Activated naive CD4-positive, alpha-beta T cell treated with anti-CD3 and anti-CD28 coated beads, Interleukin-2, amount 10 ng/mL, durations not matched to agents 7 days and 5 days (primary cell): ENCODE measurements around the gene GUCY2D.
"Not testable (repeated sequence)": the region's sequence is repeated elsewhere in the genome, so short reads cannot be mapped to it uniquely, and the experiment has no call there.

Source experiments
- CTCF ChIA-PET: fragments of 350-600 bp; sonication (Branson Sonifier 250); formaldehyde crosslinking; loops from one replicate; lab custom pipeline; 2021; ENCODE audit warnings: antibody characterized with exemption; lab: Charles Lee
- DNase-seq: peaks from one replicate; pipeline ENCODE4 v3.0.0-alpha.2; 2020
- H3K27ac Mint-ChIP-seq: one replicate; pipeline ENCODE4 v1.8.0; 2021; ENCODE audit warnings: mild to moderate bottlenecking, moderate library complexity, mixed read lengths
- H3K27me3 Mint-ChIP-seq: one replicate; pipeline ENCODE4 v1.8.0; 2021; ENCODE audit warnings: mild to moderate bottlenecking, mixed read lengths
- H3K36me3 Mint-ChIP-seq: one replicate; pipeline ENCODE4 v1.8.0; 2021; ENCODE audit warnings: mixed read lengths
- H3K4me1 Mint-ChIP-seq: one replicate; pipeline ENCODE4 v1.8.0; 2021; ENCODE audit warnings: mixed read lengths
- H3K4me3 Mint-ChIP-seq: one replicate; pipeline ENCODE4 v1.8.0; 2021; ENCODE audit warnings: mild to moderate bottlenecking, moderate library complexity, mixed read lengths
- H3K9me3 Mint-ChIP-seq: one replicate; pipeline ENCODE4 v1.8.0; 2021; ENCODE audit warnings: mixed read lengths

GUCY2D gene

DNA sequence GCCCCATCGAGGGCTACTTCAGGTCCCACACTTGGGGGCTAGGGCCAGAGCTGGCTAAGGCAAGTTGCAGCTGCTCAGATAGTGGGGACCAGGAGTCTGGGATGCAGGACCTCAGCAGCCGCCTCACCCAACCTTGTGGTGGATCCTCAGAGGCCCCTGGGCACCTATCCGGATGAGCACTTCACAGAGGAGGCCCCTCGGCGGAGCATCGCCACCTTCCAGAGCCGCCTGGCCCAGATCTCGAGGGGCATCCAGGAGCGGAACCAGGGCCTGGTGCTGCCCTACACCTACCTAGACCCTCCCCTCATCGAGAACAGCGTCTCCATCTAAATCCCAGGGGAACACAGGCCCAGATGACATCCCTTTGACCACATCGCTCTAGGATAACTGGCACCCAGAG is 45.8 kb downstream of the GUCY2D start:
- H3K4me3 Mint-ChIP-seq, result no peak overlapping the region
- CTCF ChIA-PET, result interaction anchor here (1.4 to 1.5 kb wide), 2 partner anchors 9 to 11 kb away, joined by 3 to 4 read pairs; no protein-coding TSS in a partner anchor
- DNase-seq, result no peak
- no peak overlapping the region for H3K27ac Mint-ChIP-seq
- H3K4me1 Mint-ChIP-seq, result no peaks in the 10 kb centered on the region
- H3K36me3 Mint-ChIP-seq, result no peaks in the 10 kb centered on the region
- H3K9me3 Mint-ChIP-seq, result no peaks in the 10 kb centered on the region
- peaks cover 30% of the 10 kb centered on the region for H3K27me3 Mint-ChIP-seq

DNA sequence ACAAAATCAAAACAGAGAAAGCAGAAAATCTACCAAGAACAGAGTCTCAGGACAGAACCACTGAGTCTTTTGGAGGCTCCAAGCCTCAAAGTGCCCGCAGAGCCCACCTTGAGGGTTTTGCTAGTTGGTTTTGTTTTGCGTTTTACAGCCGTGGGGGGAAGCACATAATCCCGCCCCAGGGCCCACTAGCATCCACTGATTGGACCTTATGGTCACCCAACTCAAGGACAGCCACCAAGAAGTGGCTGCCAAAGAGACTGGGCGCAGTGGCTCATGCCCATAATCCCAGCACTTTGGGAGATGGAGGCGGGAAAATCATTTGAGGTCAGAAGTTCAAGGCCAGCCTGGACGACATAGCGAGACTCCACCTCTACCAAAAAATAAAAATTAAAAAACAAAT is 46.3 kb downstream of the GUCY2D start:
- DNase-seq, result no peak
- CTCF ChIA-PET, result no interaction called here
- no peaks in the 10 kb centered on the region for H3K9me3 Mint-ChIP-seq
- H3K36me3 Mint-ChIP-seq, result no peaks in the 10 kb centered on the region
- H3K27ac Mint-ChIP-seq, result no peak overlapping the region
- no peaks in the 10 kb centered on the region for H3K4me1 Mint-ChIP-seq
- H3K27me3 Mint-ChIP-seq, result peaks cover 30% of the 10 kb centered on the region
- H3K4me3 Mint-ChIP-seq, result no peak overlapping the region

DNA sequence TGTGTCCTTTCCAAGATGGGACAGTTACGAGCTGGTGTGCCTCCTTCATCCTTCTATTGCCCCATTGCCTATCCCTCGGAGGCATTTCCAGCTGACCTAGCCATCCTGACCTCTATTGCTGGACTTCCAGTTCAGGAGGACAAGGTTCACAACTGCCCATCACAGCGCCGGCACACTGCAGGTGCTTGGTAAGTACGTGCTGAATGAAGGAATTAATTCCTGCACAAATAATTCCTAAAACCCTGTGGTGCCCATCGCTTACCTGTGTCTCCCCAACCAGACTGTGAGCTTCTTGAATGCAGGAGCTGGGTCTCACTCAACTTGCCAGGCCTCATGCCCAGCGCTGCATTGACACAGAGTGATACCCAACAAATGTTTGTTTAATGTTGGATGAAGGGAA is 49.4 kb downstream of the GUCY2D start:
- Mint-ChIP-seq H3K27me3 (peaks cover 35% of the 10 kb centered on the region), H3K9me3 (no peaks in the 10 kb centered on the region), H3K4me3 (no peak overlapping the region), H3K36me3 (no peaks in the 10 kb centered on the region), H3K27ac (no peak overlapping the region), H3K4me1 (peaks cover 11% of the 10 kb centered on the region)
- peak; percentile 1 for DNase-seq
- CTCF ChIA-PET, result interaction anchor here (0.8 to 1.0 kb wide), 2 partner anchors 9 to 10 kb away, joined by 3 to 4 read pairs; no protein-coding TSS in a partner anchor

DNA sequence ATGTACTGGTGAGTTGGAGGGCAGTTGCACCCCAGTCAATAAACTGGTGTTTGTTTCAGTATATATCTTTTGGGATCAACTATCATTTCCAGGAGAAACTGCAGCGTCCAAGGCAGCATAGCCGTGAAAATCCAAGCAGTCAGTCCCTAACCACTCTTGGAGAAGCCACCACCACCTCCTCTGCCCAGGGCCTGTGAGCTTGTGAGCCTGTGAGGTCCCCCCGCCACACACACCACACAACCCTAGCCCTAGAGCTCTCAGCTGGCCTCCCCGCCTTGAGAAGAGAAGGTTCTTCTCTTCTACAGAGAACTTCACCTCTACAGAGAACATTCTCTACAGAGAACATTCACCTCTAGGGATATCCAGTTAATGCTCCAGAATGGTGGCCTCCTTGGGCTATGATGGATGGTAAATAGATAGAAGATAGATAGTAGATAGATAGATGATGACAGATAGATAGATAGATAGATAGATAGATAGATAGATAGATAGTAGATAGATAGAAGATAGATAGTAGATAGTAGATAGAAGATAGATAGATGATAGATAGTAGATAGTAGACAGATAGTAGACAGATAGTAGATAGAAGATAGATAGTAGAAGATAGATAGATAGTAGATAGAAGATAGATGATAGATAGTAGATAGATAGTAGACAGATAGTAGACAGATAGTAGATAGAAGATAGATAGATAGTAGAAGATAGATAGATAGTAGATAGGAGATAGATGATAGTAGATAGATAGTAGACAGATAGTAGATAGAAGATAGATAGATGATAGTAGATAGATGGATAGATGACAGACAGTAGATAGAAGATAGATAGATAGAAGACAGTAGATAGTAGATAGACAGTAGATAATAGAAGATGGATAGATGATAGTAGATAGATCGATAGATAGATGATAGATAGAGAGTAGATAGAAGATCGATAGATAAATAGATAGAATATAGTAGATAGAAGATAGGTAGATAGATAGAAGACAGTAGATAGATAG is 50.1 kb downstream of the GUCY2D start:
- no peaks in the 10 kb centered on the region for H3K9me3 Mint-ChIP-seq
- H3K36me3 Mint-ChIP-seq, result no peaks in the 10 kb centered on the region
- peaks cover 37% of the 10 kb centered on the region for H3K27me3 Mint-ChIP-seq
- H3K4me1 Mint-ChIP-seq, result peaks cover 12% of the 10 kb centered on the region
- CTCF ChIA-PET, result interaction anchor here (0.8 to 1.0 kb wide), 2 partner anchors 8 to 11 kb away, joined by 3 to 4 read pairs; no protein-coding TSS in a partner anchor
- H3K4me3 Mint-ChIP-seq, result no peak overlapping the region
- no peak overlapping the region for H3K27ac Mint-ChIP-seq
- peak; percentile 2 for DNase-seq

DNA sequence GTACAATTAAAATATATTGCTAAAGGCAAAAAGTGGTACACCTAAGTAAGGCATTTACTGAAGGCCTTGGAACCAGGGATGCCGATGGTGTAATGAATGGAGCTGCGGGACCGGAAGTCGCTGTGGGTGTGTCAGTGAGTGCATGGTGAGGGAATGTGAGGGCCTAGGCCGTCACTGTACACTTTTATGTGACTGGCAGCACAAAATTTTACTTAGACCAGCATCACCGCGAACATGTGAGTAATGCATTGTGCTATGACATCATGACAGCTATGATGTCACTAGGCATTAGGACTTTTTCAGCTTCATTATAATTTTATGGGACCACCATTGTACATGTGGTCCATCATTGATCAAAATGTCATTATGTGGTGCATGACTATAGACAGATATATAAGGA is 51.2 kb downstream of the GUCY2D start:
- CTCF ChIA-PET, result interaction anchor here (0.6 kb wide), 1 partner anchor 20 kb away, joined by 4 read pairs; no protein-coding TSS in a partner anchor

DNA sequence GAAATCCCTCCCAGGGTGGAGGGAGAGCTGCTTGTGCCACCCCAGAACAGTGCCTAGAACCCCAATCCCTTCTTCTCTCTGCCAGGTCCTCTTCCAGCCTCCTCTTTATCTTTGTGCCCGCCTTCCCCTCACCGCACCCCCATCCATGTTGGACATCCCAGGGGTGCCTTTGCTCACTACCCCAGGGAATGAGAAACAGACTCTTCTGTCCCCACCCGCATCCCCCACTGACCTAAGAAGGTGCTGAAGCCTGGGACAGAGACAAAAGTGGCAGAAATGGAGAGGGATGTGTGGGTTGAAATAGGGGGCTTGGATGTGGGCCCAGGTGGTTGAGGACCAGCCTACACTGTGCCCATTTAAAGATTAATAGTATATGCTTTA is 53.4 kb downstream of the GUCY2D start:
- CTCF ChIA-PET, result interaction anchor here (0.6 to 8.4 kb wide), 15 partner anchors 9 to 143 kb away, joined by 3 to 134 read pairs (median 3); partner anchors contain the start of gene RNF227
- no peak overlapping the region for H3K4me3 Mint-ChIP-seq

More for the DNA sequence above, 51.2 kb downstream of the GUCY2D start:
- H3K9me3 Mint-ChIP-seq, result no peaks in the 10 kb centered on the region
- peak; percentile 14 for DNase-seq
- peaks cover 12% of the 10 kb centered on the region for H3K4me1 Mint-ChIP-seq
- no peak overlapping the region for H3K27ac Mint-ChIP-seq
- H3K4me3 Mint-ChIP-seq, result no peak overlapping the region
- H3K27me3 Mint-ChIP-seq, result peaks cover 45% of the 10 kb centered on the region
- no peaks in the 10 kb centered on the region for H3K36me3 Mint-ChIP-seq

DNA sequence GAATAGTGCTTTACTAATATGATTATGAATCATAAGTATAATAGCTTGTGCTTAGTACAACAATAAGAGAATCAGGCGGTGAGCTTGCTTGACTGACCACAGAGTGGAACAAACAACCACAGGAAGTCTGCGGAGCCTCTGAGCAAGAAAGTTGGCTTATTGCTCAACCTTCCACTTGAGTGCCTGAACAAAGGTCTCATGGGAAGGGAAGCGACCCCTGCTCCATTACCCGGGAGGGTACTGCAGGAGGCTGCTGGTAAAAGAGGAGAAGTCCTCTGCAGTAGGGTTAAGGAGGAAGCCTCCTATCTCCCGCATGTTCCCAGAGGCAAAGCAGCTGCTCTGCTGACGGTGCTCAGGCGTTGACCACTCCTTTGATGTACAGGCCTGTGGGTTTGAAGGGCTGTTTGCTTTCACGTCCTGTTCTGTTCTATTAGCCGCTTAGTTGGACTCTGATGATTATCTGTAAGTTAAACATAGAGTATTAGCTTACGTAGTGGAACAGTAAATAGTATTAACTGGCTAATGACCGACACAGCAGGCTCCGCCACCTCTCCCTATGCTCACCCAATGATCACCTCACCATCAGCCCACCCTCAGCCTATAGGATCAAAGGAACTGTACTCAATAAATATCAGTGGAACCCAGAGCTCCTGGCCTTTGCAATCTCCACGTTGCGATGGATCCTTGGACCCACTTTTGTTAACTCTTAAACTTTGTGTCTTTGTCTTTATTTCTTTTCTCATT is 54.0 kb downstream of the GUCY2D start:
- DNase-seq, result peak; percentile 47
- Mint-ChIP-seq H3K4me1 (peaks cover 15% of the 10 kb centered on the region), H3K27ac (no peak overlapping the region), H3K36me3 (no peaks in the 10 kb centered on the region), H3K27me3 (peaks cover 62% of the 10 kb centered on the region), H3K9me3 (no peaks in the 10 kb centered on the region), H3K4me3 (no peak overlapping the region)
- CTCF ChIA-PET, result interaction anchor here (0.6 to 8.4 kb wide), 23 partner anchors 9 to 314 kb away, joined by 3 to 134 read pairs (median 3); partner anchors contain the start of genes CNTROB and RNF227

More for the DNA sequence above, 53.4 kb downstream of the GUCY2D start:
- DNase-seq, result no peak
- H3K9me3 Mint-ChIP-seq, result no peaks in the 10 kb centered on the region
- H3K36me3 Mint-ChIP-seq, result no peaks in the 10 kb centered on the region
- H3K4me1 Mint-ChIP-seq, result peaks cover 15% of the 10 kb centered on the region
- H3K27ac Mint-ChIP-seq, result no peak overlapping the region
- H3K27me3 Mint-ChIP-seq, result peaks cover 60% of the 10 kb centered on the region

DNA sequence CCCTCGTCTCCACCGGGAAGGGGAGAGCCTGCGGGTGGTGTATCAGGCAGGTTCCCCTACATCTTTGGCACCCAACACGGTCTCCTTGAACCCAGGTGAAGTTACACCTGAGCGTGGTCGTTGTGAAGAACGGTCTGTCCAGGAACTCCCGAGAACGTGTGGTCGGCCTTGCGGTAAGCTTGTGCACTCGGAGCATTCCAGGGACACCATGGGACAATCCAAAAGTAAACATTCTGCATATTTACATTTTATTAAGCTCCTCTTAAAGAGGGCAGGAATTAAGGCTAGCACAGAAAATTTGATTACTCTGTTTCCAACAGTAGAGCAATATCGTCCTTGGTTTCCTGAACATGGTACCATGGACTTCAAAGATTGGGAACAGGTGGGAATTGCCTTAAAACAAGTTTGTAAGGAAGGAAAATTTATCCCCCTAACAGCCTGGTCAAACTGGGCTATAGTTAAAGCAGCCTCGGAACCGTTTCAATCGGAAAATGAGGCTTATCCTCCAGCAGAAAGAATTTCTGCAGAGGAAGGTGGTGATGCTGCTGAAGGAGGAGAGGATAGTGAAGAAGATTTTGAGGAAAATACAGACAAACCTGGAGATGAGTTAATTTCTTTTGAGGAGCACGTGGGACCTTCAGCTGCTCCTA is 54.7 kb downstream of the GUCY2D start:
- DNase-seq, result no peak
- H3K4me3 Mint-ChIP-seq, result no peak overlapping the region
- CTCF ChIA-PET, result interaction anchor here (0.7 to 8.4 kb wide), 25 partner anchors 9 to 343 kb away, joined by 3 to 134 read pairs (median 4); partner anchors contain the start of genes CNTROB, KDM6B and RNF227
- H3K9me3 Mint-ChIP-seq, result no peaks in the 10 kb centered on the region
- H3K36me3 Mint-ChIP-seq, result no peaks in the 10 kb centered on the region
- no peak overlapping the region for H3K27ac Mint-ChIP-seq
- peaks cover 68% of the 10 kb centered on the region for H3K27me3 Mint-ChIP-seq
- peaks cover 15% of the 10 kb centered on the region for H3K4me1 Mint-ChIP-seq

DNA sequence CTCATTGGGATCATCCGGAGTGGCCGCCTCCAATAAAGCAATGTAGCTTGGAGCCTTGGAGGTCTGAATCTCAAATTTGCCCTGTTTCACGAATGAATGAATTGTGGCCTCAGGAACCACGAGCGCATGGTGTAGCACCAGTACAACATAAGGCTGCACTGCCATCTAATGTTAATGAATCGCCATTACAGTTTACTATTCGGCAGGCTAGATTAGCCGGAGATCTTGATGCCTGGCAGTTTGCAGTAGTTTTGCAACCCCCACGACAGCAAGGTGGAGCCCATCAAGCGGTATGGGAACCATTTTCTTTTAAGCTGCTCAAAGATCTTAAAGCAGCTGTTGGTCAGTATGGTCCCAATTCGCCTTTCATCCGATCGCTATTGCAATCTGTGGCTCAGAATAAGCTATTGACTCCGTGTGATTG is 55.3 kb downstream of the GUCY2D start:
- H3K27ac Mint-ChIP-seq, result no peak overlapping the region
- DNase-seq, result peak; percentile 52
- no peaks in the 10 kb centered on the region for H3K36me3 Mint-ChIP-seq
- no peak overlapping the region for H3K4me3 Mint-ChIP-seq
- CTCF ChIA-PET, result interaction anchor here (0.6 to 8.4 kb wide), 22 partner anchors 8 to 344 kb away, joined by 3 to 134 read pairs (median 4); partner anchors contain the start of genes CNTROB, KDM6B and RNF227
- no peaks in the 10 kb centered on the region for H3K9me3 Mint-ChIP-seq
- peaks cover 74% of the 10 kb centered on the region for H3K27me3 Mint-ChIP-seq
- H3K4me1 Mint-ChIP-seq, result peaks cover 15% of the 10 kb centered on the region

DNA sequence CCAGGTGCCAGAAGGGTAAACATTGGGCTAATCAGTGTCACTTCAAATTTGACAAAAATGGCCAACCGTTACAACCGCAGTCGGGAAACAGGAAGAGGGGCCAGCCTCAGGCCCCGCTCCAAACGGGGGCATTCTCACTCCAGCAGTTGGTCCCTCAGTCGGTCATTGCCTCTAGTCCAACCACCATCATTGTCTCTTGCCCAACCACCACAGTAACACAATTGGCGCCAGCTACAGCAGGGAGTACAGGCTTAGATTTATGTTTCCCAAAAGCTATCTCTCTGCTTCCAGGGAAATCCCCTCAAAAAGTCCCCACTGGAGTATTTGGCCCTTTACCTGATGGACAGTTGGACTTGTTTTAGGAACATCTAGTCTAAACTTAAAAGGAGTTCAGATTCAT is 56.7 kb downstream of the GUCY2D start:
- Mint-ChIP-seq H3K27me3 (peaks cover 89% of the 10 kb centered on the region), H3K4me3 (no peak overlapping the region), H3K4me1 (peaks cover 15% of the 10 kb centered on the region), H3K36me3 (no peaks in the 10 kb centered on the region), H3K27ac (no peak overlapping the region), H3K9me3 (no peaks in the 10 kb centered on the region)
- peak; percentile 17 for DNase-seq
- CTCF ChIA-PET, result interaction anchor here (0.8 to 8.4 kb wide), 15 partner anchors 12 to 225 kb away, joined by 3 to 134 read pairs (median 5); partner anchors contain the start of gene KDM6B

DNA sequence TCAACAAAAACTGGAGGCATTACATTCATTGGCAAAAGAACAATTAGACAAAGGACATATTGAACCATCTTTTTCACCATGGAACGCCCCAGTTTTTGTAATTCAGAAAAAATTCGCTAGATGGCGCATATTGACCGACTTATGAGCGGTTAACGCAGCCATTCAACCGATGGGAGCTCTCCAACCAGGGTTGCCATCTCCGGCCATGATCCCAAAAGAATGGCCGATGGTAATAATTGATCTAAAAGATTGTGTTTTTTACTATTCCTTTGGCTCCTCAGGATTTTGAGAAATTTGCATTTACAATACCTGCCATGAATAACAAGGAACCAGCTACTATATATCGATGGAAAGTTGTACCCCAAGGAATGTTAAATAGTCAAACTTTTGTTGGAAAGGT is 57.9 kb downstream of the GUCY2D start:
- Mint-ChIP-seq H3K9me3 (no peaks in the 10 kb centered on the region), H3K4me1 (peaks cover 15% of the 10 kb centered on the region), H3K27ac (no peak overlapping the region), H3K4me3 (no peak overlapping the region), H3K27me3 (peaks cover 91% of the 10 kb centered on the region), H3K36me3 (no peaks in the 10 kb centered on the region)
- CTCF ChIA-PET, result interaction anchor here (0.5 to 8.4 kb wide), 26 partner anchors 8 to 301 kb away, joined by 3 to 134 read pairs (median 4); partner anchors contain the start of gene GUCY2D
- DNase-seq, result peak; percentile 65

DNA sequence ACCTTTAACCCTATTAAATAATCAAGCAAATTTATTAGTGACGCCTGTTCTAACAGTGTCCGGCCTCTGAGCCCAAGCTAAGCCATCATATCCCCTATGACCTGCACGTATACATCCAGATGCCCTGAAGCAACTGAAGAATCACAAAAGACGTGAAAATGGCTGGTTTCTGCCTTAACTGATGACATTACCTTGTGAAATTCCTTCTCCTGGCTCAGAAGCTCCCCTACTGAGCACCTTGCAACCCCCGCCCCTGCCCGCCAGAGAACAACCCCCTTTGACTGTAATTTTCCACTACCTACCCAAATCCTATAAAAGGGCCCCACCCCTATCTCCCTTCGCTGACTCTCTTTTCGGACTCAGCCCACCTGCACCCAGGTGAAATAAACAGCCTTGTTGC is 59.4 kb downstream of the GUCY2D start:
- H3K9me3 Mint-ChIP-seq, DNase-seq, H3K36me3 Mint-ChIP-seq, H3K4me1 Mint-ChIP-seq, H3K4me3 Mint-ChIP-seq, H3K27ac Mint-ChIP-seq: not testable (repeated sequence)
- CTCF ChIA-PET, result interaction anchor here (0.7 to 8.4 kb wide), 12 partner anchors 10 to 724 kb away, joined by 3 to 134 read pairs (median 4); no protein-coding TSS in a partner anchor
- H3K27me3 Mint-ChIP-seq, result peaks cover 92% of the 10 kb centered on the region

DNA sequence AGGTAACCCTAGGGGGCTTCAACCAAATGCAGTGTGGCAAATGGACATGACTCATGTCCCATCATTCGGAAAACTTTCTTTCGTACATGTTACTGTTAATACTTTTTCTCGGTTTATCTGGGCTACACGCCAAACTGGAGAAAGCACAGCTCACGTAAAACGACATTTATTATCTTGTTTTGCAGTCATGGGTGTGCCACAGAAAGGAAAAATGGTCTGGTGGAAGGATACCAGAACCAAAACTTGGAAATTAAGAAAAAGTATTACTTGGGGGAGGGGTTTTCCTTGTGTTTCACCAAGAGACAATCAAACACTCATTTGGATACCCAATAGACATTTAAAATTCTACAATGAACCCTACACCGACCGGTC is 60.0 kb downstream of the GUCY2D start:
- Mint-ChIP-seq H3K4me1 (peaks cover 3% of the 10 kb centered on the region), H3K9me3 (no peaks in the 10 kb centered on the region), H3K4me3 (no peak overlapping the region), H3K27ac (no peak overlapping the region), H3K27me3 (peaks cover 93% of the 10 kb centered on the region), H3K36me3 (no peaks in the 10 kb centered on the region)
- CTCF ChIA-PET, result interaction anchor here (0.9 to 8.4 kb wide), 8 partner anchors 9 to 65 kb away, joined by 3 to 134 read pairs (median 4); no protein-coding TSS in a partner anchor
- DNase-seq, result no peak
